ENCODE measurements around the gene CDON.
A peak's percentile ranks its signal among the peaks of the same experiment; 100 is the strongest.
"Not testable (repeated sequence)": the region's sequence is repeated elsewhere in the genome, so short reads cannot be mapped to it uniquely, and the experiment has no call there.

The CDON gene

DNA sequence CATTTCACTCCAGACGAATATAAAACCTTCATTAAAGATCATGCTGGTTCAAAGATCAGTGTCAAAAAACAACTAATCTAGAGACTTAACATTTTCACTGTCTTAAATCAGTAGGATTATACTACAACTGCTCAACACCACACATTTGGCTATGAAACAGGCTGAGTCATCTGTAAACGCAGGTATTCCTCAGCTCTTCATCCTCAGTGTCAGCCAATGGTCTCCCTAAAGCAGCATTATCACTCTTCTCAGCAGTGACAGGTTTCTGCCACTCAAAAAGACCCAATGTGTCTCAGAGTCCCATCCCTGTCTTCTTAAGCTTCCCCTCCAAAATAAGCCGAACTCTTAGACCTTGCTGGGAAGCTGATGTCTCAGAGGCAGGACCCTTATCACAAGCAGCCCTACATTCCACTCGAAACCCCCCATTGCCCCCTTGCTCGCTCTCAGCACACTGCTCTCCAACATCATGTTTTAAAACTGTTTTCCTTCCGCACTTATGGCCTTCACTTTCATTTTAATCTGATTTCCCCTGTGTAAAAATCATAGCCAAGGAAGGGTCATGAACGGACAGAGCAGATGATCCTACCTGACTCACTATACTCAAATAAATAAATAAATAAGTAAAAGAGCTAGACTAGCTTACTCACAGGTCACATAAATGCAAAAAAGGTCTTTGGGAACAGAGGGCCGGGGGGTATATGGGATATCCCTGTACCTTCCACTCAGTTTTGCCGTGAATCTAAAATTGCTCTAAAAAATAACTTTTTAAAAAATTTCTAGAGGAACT is 23.0 kb downstream of the CDON start:
- DNase-seq = no peak

DNA sequence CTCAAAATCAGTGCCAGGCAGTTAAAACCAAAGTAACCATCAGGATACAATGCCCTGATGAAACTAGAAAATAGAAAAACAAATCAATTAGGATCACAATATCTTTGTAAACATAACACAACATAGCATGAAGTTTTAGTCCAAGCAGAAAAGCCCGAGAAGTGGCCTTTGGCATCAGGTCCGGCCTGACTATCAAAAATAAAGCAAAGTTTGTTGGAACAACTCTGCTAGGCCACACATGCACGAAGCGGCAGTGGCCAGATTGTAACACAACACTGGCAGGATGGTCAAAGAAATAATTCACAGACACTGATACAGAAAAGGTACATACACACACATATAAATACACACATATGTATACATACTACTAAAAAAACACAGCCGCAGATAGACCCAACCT is 26.9 kb downstream of the CDON start:
- no peak for DNase-seq

DNA sequence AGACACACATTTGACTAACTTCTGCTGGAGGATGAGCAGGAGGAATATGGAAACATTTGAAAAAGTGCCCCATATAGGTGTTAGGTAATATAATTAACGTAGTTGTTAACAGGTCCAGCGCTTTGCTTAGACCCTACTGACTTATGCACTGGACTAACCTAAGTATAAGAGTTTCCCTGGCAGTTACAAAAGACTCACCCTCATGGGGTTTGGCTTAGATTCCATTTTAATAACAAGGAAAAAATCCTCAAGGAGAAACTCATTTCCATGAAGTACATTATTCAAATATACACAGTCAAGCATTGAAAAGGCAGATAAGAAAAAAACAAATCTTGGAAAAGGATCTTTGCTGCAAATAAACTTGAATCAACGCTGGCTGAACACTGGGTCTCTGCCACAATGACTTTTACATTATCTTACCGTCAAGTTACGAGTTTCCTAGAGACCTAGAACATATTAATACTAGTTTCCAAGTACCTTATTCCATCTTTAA is 27.7 kb downstream of the CDON start:
- no peak for DNase-seq

GRCh38 chr11:126034039-126034932 is 28.4 kb downstream of the CDON start:
- no peak for DNase-seq

GRCh38 chr11:126032375-126032774 is 30.3 kb downstream of the CDON start:
- no peak for DNase-seq

DNA sequence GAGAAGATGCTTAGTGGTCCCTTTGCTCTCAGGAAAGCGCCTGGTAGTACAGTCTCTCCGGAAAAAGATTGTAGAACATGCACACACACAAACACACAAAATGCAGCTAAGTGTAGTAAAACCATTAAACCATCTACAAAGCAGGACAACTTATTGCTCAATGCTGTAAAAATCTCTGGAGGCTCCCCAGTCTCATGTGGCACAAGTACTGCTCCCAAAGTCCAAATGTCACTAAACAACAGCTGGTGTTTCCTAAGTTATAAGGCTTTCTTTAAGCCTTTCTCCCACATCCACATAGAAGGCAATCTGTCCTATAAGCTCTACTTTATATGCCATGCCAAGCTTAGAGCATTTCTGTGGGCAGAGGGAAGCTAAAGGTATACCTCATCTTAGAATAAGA is 32.9 kb downstream of the CDON start:
- no peak for DNase-seq

- no peak for DNase-seq
These were observed 33.4 kb downstream of the CDON start for GRCh38 chr11:126029237-126029636.

DNA sequence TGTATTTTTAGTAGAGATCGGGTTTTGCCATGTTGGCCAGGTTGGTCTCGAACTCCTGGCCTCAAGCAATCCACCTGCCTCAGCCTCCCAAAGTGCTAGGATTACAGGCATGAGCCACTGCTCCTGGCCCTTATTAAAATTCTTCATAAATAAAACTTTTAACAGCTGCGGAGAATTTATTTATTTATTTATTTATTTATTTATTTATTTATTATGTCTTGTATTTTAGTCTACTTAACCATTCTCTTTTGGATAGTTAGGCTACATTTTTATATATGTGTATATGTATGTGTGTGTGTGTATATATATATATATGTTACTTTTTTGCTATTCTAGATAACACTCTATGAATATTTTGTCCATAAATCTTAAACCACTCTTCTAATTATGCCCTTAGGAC is 34.1 kb downstream of the CDON start:
- not testable (repeated sequence) for DNase-seq

- DNase-seq = no peak
These were observed 36.1 kb downstream of the CDON start for GRCh38 chr11:126026579-126026978.

DNA sequence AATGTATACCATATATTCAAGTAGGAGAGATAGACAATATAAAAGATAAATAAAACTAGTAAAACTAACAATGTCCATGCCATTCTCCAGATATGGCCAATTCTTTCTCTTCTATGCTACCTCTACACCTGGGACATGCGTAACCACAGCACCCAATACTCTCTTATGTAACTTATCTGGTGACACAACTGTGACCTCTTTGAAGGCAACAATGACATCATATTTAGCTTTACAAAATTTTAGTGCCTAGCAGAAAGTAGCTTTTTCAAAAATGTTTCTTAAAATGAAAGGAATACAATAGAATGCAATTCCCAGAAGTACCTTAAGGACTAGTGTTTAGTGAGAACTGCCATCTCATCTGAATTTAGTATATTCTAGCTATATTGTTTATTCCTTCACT is 36.8 kb downstream of the CDON start:
- no peak for DNase-seq

GRCh38 chr11:126024123-126024522 is 38.5 kb downstream of the CDON start:
- DNase-seq = no peak

- DNase-seq = no peak
These were observed 49.8 kb downstream of the CDON start for GRCh38 chr11:126012852-126013251.

DNA sequence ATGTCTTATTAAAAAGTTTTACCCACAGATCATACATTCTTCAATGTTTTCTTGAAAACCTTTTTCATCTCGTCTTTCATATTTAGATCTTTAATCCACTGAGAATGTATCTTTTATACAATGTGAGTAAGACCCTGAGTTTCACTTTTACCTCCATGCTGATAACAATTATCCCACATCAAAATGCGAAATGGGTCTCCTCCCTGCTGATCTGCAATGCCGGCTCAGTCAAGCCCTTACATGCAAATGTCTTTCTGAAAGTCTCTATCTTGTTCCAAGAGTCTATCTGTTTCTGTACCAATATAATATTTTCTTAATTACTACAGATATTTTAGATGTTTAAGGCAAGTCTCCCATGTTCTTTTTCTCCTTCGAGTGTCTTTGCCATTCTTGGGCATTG is 50.9 kb downstream of the CDON start:
- no peak for DNase-seq

- peak; percentile 4 for DNase-seq
These were observed 51.4 kb downstream of the CDON start for GRCh38 chr11:126011265-126011664.

DNA sequence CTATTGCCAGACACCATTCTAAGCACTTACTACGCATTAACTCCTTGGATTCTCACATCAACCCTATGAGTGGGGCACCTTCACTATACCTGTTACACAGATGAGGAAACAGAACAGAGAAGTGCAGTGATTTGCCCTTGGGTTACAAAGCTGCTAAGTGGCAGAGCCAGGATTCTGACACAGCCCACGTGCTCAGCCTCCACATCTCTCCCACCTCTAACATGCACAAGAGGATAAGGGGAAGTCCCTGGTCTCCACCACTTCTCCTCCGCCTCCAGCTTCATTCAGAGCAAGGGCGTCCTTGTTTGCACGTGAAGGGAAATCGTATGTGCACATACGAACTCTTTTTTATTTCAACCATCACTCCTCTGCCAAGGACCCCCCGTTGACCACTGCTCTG is 53.7 kb downstream of the CDON start:
- no peak for DNase-seq

GRCh38 chr11:126007238-126007637 is 55.4 kb downstream of the CDON start:
- DNase-seq = no peak

GRCh38 chr11:126006068-126006467 is 56.6 kb downstream of the CDON start:
- no peak for DNase-seq

GRCh38 chr11:126002181-126002580 is 60.5 kb downstream of the CDON start:
- no peak for DNase-seq

GRCh38 chr11:125999234-125999880 is 63.3 kb downstream of the CDON start:
- DNase-seq = no peak

DNA sequence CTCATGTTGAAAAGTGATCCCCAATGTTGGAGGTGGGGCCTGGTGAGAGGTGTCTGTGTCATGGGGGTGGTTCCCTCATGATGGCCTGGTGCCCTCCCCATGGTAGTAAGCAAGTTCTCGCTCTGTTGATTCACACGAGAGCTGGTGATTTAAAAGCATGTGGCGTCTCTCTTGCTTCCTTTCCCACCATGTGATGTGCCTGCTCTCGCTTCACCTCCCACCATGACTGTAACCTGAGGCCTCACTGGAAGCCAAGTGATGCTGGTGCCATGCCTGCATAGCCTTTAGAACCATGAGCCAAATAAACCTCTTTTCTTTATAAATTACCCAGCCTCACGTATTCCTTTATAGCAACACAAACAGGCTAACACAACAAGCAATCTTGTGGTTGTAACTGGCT is 64.4 kb downstream of the CDON start:
- no peak for DNase-seq

DNA sequence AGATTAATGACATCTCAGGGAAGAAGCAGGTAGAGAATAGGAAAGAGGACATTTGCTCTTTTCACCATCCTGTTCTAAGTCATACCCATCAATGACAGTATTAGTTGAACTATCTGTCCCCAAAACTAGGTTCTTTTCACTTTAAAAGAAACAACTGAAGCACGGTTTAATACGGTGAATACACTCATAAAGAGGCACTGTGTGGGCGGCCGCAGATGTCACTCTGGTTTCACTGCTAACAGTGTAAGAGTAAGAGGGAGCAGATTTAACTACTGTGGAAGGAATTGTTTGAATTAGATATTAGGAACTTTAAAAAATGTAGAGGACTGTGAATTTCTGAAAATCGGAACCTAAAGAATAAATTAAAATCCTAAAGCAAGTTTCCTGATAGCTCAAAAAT is 67.4 kb downstream of the CDON start:
- DNase-seq = no peak

DNA sequence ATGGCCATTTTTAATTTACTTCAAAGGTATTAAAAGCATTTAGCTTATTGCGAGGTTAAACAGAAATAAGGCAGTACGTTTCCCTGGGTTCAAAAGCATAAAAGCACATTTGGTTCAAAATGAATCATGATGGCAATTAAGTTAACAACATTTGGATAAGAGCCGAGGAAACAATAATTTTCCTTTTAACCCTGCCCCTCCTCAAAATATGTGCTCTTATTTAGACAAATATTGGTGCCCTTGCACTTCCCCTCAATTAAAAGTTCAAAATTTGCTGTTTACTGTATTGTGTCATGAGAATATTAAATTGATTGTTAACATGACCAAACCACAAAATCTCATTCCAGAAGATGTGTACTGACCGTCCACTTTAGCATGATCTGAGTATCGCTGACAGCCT is 68.2 kb downstream of the CDON start:
- DNase-seq = no peak

DNA sequence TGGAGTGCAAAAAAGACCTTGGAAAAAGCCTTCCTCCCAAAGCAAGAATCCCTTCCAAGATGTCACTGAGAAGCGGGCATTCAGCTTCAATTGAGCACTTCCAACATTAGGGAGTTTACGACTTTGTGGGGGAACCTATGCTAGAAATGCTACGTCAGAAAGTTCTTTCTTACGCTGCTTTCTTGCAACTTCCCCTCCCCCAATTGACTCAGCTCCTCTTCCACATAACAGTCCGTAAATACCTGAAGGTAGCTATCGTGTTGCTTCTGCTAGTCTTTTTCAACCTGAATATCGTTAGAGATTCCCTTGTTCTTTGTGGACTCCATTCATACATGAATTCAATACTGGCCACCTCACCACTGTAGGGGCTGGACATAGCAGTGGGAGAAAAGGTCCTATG is 69.8 kb downstream of the CDON start:
- DNase-seq = no peak

DNA sequence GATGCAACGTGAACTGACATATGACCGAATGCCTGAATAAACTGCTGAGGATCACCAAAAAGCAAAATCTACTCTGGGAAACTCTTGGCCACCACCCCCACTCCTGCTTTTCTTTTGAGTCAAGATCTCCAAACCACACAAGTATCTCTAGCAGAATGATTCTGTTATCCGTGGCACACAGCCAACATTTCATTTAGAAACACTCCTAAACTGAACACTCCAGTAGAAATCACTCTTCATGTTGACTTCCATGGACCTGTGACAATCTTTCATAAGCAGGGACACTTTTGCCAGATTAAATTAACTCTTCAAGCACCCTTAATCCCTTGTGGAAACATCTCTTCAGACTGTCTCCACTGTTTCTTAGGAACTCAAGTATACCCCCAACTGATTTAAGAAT is 72.4 kb downstream of the CDON start:
- DNase-seq = peak; percentile 17
